ENCODE results near the gene ADH1C.

DNA sequence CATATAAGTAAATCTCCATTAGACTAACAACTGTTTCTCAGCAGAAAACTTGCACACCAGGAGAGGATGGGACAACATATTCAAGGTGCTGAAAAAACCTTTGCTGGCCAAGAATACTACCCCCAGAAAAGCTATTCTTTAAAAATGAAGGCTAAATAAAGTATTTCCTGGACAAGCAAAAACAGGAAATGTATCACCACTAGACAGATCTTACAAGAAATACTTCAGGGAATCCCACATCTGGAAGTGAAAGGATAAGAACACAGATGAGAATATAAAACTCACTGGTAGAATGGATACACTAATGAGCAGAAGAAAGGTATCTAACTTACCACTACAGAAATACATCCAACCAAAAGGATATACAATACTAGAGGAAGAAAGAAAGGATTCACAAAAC, 27.0 kb upstream of the ADH1C start:
- TF ChIP-seq, protein P1, sequence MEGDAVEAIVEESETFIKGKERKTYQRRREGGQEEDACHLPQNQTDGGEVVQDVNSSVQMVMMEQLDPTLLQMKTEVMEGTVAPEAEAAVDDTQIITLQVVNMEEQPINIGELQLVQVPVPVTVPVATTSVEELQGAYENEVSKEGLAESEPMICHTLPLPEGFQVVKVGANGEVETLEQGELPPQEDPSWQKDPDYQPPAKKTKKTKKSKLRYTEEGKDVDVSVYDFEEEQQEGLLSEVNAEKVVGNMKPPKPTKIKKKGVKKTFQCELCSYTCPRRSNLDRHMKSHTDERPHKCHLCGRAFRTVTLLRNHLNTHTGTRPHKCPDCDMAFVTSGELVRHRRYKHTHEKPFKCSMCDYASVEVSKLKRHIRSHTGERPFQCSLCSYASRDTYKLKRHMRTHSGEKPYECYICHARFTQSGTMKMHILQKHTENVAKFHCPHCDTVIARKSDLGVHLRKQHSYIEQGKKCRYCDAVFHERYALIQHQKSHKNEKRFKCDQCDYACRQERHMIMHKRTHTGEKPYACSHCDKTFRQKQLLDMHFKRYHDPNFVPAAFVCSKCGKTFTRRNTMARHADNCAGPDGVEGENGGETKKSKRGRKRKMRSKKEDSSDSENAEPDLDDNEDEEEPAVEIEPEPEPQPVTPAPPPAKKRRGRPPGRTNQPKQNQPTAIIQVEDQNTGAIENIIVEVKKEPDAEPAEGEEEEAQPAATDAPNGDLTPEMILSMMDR (IDR thresholded peaks at IDR 0.05): no peak
- no peak for TF ChIP-seq POLR2A (IDR thresholded peaks at IDR 0.05)

All from vagina (tissue), 2 donors.